Spleen (tissue), 11 donors: ENCODE measurements around the gene GPR107. TPM values are rescaled to one million over a fixed set of nuclear protein-coding genes. Genes with fewer than 3 reads are reported as not detected.
A peak's percentile ranks its signal among the peaks of the same experiment; 100 is the strongest.

ENCODE experiments used
- DNase-seq: peaks from one replicate; pipeline ENCODE4 v3.0.0-alpha.2; 2020
- H3K27ac ChIP-seq, 8 donors: fragments of 200-600 bp; sonication (generic) in 7 of 8; 1 replicate in 4 of 8; 2 replicates in 4 of 8; pipeline versions ENCODE4 v1.5.0 to v1.8.0; 2016 to 2021; ENCODE audit warnings: inconsistent platforms in 4 of 8, mild to moderate bottlenecking in 4 of 8, moderate library complexity in 1 of 8
- H3K27me3 ChIP-seq, 7 donors: fragments of 200-600 bp; sonication (generic) in 6 of 7; replicated peaks in 1 of 7; 1 replicate in 4 of 7; 2 replicates in 3 of 7; pipeline versions ENCODE4 v1.5.0 to v1.8.0; 2016 to 2021; ENCODE audit warnings: inconsistent platforms in 3 of 7, mild to moderate bottlenecking in 1 of 7
- H3K36me3 ChIP-seq, 6 donors: fragments of 200-600 bp; sonication (generic) in 5 of 6; 1 replicate in 4 of 6; 2 replicates in 2 of 6; pipeline versions ENCODE4 v1.5.0 to v1.8.0; 2016 to 2021; ENCODE audit warnings: inconsistent platforms in 2 of 6
- H3K4me1 ChIP-seq, 6 donors: fragments of 200-600 bp; sonication (generic) in 5 of 6; 1 replicate in 3 of 6; 2 replicates in 3 of 6; pipeline versions ENCODE4 v1.5.0 to v1.8.0; 2016 to 2021; ENCODE audit warnings: inconsistent platforms in 3 of 6
- H3K4me3 ChIP-seq, 8 donors: fragments of 200-600 bp; sonication (generic) in 7 of 8; 1 replicate in 4 of 8; 2 replicates in 4 of 8; pipeline versions ENCODE4 v1.5.0 to v1.8.0; 2016 to 2021; ENCODE audit warnings: inconsistent platforms in 4 of 8, mild to moderate bottlenecking in 4 of 8, moderate library complexity in 2 of 8
- H3K9me3 ChIP-seq, 8 donors: fragments of 200-600 bp; sonication (generic) in 7 of 8; 1 replicate in 4 of 8; 2 replicates in 4 of 8; pipeline versions ENCODE4 v1.5.0 to v1.8.0; 2016 to 2021; ENCODE audit warnings: inconsistent platforms in 4 of 8
- POLR2A ChIP-seq, 3 donors: fragments of 450-650 bp; IDR thresholded peaks; one replicate each; pipeline ENCODE4 v1.5.1; 2017; ENCODE audit warnings: antibody characterized with exemption in 3 of 3, mild to moderate bottlenecking in 1 of 3
- POLR2AphosphoS5 ChIP-seq, 3 donors: sonication (generic); formaldehyde crosslinking; IDR thresholded peaks; one replicate each; pipeline ENCODE4 v1.5.1; 2017; ENCODE audit warnings: antibody characterized with exemption in 3 of 3
- WGBS, 5 donors: extraction: QIAGEN DNeasy Blood & Tissue Kit in 3 of 5; methylation state at CpG; one replicate each; pipeline versions ENCODE4 v1.1.5 to v1.1.7; 2013 to 2018; 5-methylcytosine and 5-hydroxymethylcytosine counted together
- intact Hi-C: fragments of 100-400 bp; cut with DNase I; formaldehyde crosslinking; loops from one replicate; pipeline ENCODE4 v1.15.0; 2023; ENCODE audit warnings: low total_unique reads
- polyA plus RNA-seq, 3 donors: library from polyadenylated mRNA; stranded (reverse); fragments of 200-250 nt; gene quantifications; one replicate each; pipeline ENCODE4 v1.2.1, GENCODE V29; 2013
- total RNA-seq, 7 donors: library from RNA; depleted of rRNA in 3 of 7; stranded (reverse); fragments of >200 nt in 3 of 7; fragmentation: NEBNext Ultra II Directional in 4 of 7; extraction: Animal tissue kit (Norgen Biotek cat#: 25700) in 4 of 7; gene quantifications; one replicate each; pipeline versions ENCODE4 v1.1.0 to v1.2.1, GENCODE V29; 2016 to 2021
- TF ChIP-seq, protein P1 (sequence below), 11 experiments: fragments of 200-600 bp in 7 of 11; fragments of 450-650 bp in 4 of 11; sonication (generic) in 4 of 11; IDR thresholded peaks in 8 of 11; conservative IDR thresholded peaks in 3 of 11; 1 replicate in 7 of 11; 2 replicates in 4 of 11; pipeline versions ENCODE4 v1.4.0 to v1.8.0; 2016 to 2021; ENCODE audit warnings: antibody characterized with exemption in 11 of 11, inconsistent platforms in 4 of 11, mild to moderate bottlenecking in 1 of 11
- donor health status: healthy with polysubstance abuse.
- donor health status: DM: no; HTN: no; CAD: no; lungs with moderate emphysema.
- donor health status: DM: no; HTN: no; CAD: no.
- donor health status: Bipolar disorder and iron deficiency.
- donor health status: healthy.
- donor health status: DM: no; HTN: no; CAD: no.
- donor health status: DM: yes; HTN: yes; CAD: no.

The GPR107 gene
- total and polyA plus RNA-seq, 10 donors = 3.9 to 42.8 (median 28.3) TPM

- TF ChIP-seq, protein P1, sequence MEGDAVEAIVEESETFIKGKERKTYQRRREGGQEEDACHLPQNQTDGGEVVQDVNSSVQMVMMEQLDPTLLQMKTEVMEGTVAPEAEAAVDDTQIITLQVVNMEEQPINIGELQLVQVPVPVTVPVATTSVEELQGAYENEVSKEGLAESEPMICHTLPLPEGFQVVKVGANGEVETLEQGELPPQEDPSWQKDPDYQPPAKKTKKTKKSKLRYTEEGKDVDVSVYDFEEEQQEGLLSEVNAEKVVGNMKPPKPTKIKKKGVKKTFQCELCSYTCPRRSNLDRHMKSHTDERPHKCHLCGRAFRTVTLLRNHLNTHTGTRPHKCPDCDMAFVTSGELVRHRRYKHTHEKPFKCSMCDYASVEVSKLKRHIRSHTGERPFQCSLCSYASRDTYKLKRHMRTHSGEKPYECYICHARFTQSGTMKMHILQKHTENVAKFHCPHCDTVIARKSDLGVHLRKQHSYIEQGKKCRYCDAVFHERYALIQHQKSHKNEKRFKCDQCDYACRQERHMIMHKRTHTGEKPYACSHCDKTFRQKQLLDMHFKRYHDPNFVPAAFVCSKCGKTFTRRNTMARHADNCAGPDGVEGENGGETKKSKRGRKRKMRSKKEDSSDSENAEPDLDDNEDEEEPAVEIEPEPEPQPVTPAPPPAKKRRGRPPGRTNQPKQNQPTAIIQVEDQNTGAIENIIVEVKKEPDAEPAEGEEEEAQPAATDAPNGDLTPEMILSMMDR (IDR thresholded peaks at IDR 0.05 in 8 of 11, conservative IDR thresholded peaks at IDR 0.05 in 3 of 11) = no peak
- TF ChIP-seq POLR2A (IDR thresholded peaks at IDR 0.05) = no peak
- no peak for TF ChIP-seq POLR2AphosphoS5 (IDR thresholded peaks at IDR 0.05)
- WGBS, 5 donors = 5 to 9% (median 5%) methylated on average over 14 of the region's 14 CpGs
- Histone ChIP-seq H3K4me3 (peak overlapping the region; percentile 76 to 98 (median 94)), H3K36me3 (peaks cover 0 to 20% (median 7%) of the 10 kb centered on the region in 6 donors), H3K27ac (peak overlapping the region; percentile 84 to 96 (median 90)), H3K9me3 (no peaks in the 10 kb centered on the region), H3K27me3 (no peaks in the 10 kb centered on the region), H3K4me1 (peaks cover 24 to 89% (median 40%) of the 10 kb centered on the region in 6 donors)
- intact Hi-C loops = no loop called here
- DNase-seq = no peak
Observed at GRCh38 chr9:130054325-130054786, 650 bp downstream of the GPR107 start.

GRCh38 chr9:130054820-130055219 lies 1.1 kb downstream of the GPR107 start:
- intact Hi-C loops = no loop called here
- H3K4me3 ChIP-seq = peak overlapping the region in 7 of 8 donors; percentile 84 to 98 (median 95)
- no peak for TF ChIP-seq POLR2AphosphoS5 (IDR thresholded peaks at IDR 0.05)
- TF ChIP-seq, protein P1 (IDR thresholded peaks at IDR 0.05 in 8 of 11, conservative IDR thresholded peaks at IDR 0.05 in 3 of 11) = no peak
- TF ChIP-seq POLR2A (IDR thresholded peaks at IDR 0.05) = no peak

DNA sequence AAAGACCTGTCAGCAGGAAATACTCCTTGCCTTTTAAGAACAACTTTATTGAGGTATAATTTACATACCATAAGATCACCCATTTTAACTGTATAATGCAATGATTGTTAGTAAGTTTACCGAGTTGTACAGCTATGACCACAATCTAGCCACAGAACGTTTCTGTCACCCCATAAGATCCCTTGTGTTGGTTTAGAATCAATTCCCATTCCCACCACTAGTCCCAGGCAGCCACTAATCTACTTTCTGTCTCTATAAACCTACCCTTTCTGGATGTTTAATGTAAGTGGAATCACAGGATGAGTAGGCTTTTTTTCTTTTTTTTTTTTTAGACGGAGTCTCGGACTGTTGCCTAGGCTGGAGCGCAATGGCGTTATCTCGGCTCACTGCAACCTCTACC lies 4.4 kb downstream of the GPR107 start:
- no peaks in the 10 kb centered on the region for H3K9me3 ChIP-seq
- 80 to 85% (median 81%) methylated on average over 7 of the region's 7 CpGs for WGBS, 5 donors
- no peak for TF ChIP-seq POLR2AphosphoS5 (IDR thresholded peaks at IDR 0.05)
- no peak for TF ChIP-seq POLR2A (IDR thresholded peaks at IDR 0.05)
- TF ChIP-seq, protein P1 (IDR thresholded peaks at IDR 0.05 in 8 of 11, conservative IDR thresholded peaks at IDR 0.05 in 3 of 11) = peak in 1 of 11 experiments; percentile 10
- H3K36me3 ChIP-seq = peaks cover 0 to 28% (median 7%) of the 10 kb centered on the region in 6 donors
- peaks cover 23 to 81% (median 38%) of the 10 kb centered on the region in 6 donors for H3K4me1 ChIP-seq
- intact Hi-C loops = no loop called here
- no peak overlapping the region for H3K27ac ChIP-seq
- no peak for DNase-seq
- no peaks in the 10 kb centered on the region for H3K27me3 ChIP-seq
- no peak overlapping the region for H3K4me3 ChIP-seq

More at GRCh38 chr9:130054820-130055219, 1.1 kb downstream of the GPR107 start:
- peak overlapping the region in 4 of 8 donors; percentile 88 to 96 (median 95) for H3K27ac ChIP-seq
- peaks cover 24 to 86% (median 40%) of the 10 kb centered on the region in 6 donors for H3K4me1 ChIP-seq
- peaks cover 0 to 23% (median 7%) of the 10 kb centered on the region in 6 donors for H3K36me3 ChIP-seq
- DNase-seq = no peak
- 79 to 87% (median 83%) methylated on average over 8 of the region's 8 CpGs for WGBS, 5 donors
- H3K9me3 ChIP-seq = no peaks in the 10 kb centered on the region
- H3K27me3 ChIP-seq = no peaks in the 10 kb centered on the region

GRCh38 chr9:130058887-130059286 lies 5.2 kb downstream of the GPR107 start:
- Histone ChIP-seq H3K36me3 (peaks cover 0 to 28% (median 7%) of the 10 kb centered on the region in 6 donors), H3K4me1 (peaks cover 21 to 82% (median 36%) of the 10 kb centered on the region in 6 donors), H3K4me3 (no peak overlapping the region), H3K9me3 (no peaks in the 10 kb centered on the region), H3K27me3 (no peaks in the 10 kb centered on the region), H3K27ac (no peak overlapping the region)
- 59 to 67% (median 60%) methylated on average over 3 of the region's 3 CpGs for WGBS, 5 donors
- DNase-seq = no peak
- TF ChIP-seq POLR2A (IDR thresholded peaks at IDR 0.05) (no peak), POLR2AphosphoS5 (IDR thresholded peaks at IDR 0.05) (no peak)
- TF ChIP-seq, protein P1 (IDR thresholded peaks at IDR 0.05 in 8 of 11, conservative IDR thresholded peaks at IDR 0.05 in 3 of 11) = no peak
- intact Hi-C loops = no loop called here
